A549 (cell line): ENCODE data around the gene TRIP10.

Source experiments
- CBX8 ChIP-seq: fragments of 200-600 bp; sonication (generic); IDR thresholded peaks from 2 replicates; pipeline ENCODE4 v1.6.1; 2016
- EP300 ChIP-seq, 2 experiments: fragments of >200 bp; sonication (Bioruptor Twin); formaldehyde crosslinking; IDR thresholded peaks; 2 replicates in 1 of 2; 3 replicates in 1 of 2; pipeline ENCODE4 v1.6.1; 2016 to 2017
- GATA3 ChIP-seq: IDR thresholded peaks from 2 replicates; pipeline ENCODE4 v1.6.1; 2012; ENCODE audit warnings: borderline replicate concordance
- JUN ChIP-seq, 2 experiments: fragments of >200 bp; sonication (Bioruptor Twin); formaldehyde crosslinking; IDR thresholded peaks; 2 replicates in 1 of 2; 3 replicates in 1 of 2; pipeline ENCODE4 v1.6.1; 2016 to 2017
- KDM1A ChIP-seq: fragments of 200-600 bp; sonication (generic); IDR thresholded peaks from 2 replicates; pipeline ENCODE4 v1.6.1; 2016; ENCODE audit warnings: low read depth, mild to moderate bottlenecking
- MAFK ChIP-seq: fragments of 450-650 bp; IDR thresholded peaks from 2 replicates; pipeline ENCODE4 v1.6.1; 2014; ENCODE audit not compliant: partially characterized antibody
- MAZ ChIP-seq: fragments of 150-350 bp; IDR thresholded peaks from 2 replicates; pipeline ENCODE4 v1.6.1; 2014; ENCODE audit warnings: antibody characterized with exemption, low read depth, low read length, borderline replicate concordance
- MYC ChIP-seq: IDR thresholded peaks from 2 replicates; pipeline ENCODE4 v1.6.1; 2012; ENCODE audit warnings: mild to moderate bottlenecking, inconsistent platforms, low read length, improper control_type of control experiment, borderline replicate concordance
- NPAS2 ChIP-seq: fragments of 250-450 bp; sonication (Bioruptor Pico); IDR thresholded peaks from 2 replicates; pipeline ENCODE4 v1.8.0; 2022; ENCODE audit warnings: mild to moderate bottlenecking, moderate library complexity, borderline replicate concordance
- POLR2A ChIP-seq: IDR thresholded peaks from 2 replicates; pipeline ENCODE4 v1.6.1; 2012; ENCODE audit warnings: mild to moderate bottlenecking, low read length
- POLR2AphosphoS2 ChIP-seq: conservative IDR thresholded peaks from 2 replicates; pipeline ENCODE4 v1.6.1; 2012; ENCODE audit warnings: low read length, improper control_type of control experiment, inconsistent platforms
- SMC3 ChIP-seq: fragments of >200 bp; sonication (Bioruptor Twin); formaldehyde crosslinking; IDR thresholded peaks from 3 replicates; pipeline ENCODE4 v1.6.1; 2018; ENCODE audit warnings: inconsistent platforms
- TF ChIP-seq, protein P1 (sequence below): fragments of >200 bp; sonication (Bioruptor Twin); formaldehyde crosslinking; IDR thresholded peaks from 3 replicates; pipeline ENCODE4 v1.5.1; 2016
- TF ChIP-seq, protein P2 (sequence below): fragments of 450-650 bp; IDR thresholded peaks from 2 replicates; pipeline ENCODE4 v1.6.1; 2014; ENCODE audit warnings: antibody characterized with exemption

DNA sequence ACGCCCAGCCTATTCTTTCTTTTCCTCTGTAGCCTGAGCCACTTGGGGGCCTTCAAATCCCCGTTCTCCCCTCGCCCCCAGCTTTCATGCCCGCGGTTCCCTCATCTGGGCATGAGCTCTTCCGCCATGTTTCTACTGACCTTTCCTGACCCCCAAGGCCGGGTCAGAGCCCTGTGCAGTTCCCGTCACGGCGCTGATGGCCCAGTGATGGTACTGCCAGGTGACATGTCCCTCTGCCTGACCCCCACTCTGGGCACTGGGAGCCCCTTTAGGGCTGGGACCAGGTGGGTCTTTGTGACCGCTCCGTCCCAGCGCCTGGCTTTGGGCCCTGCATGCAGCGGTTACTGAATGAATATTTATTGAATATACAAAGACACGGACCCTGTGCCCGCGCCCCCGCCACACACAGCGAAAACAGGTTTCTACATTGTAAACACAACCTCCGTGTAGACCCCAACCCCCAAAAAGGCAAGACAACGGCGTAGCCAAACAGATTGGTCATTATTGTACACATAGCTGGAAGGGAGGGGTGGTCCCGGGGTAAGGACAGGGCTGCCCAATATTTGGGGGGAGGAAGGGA, 9.8 kb upstream of the TRIP10 start:
- no peak for TF ChIP-seq NPAS2 (CRISPR knock-in tag)
- TF ChIP-seq, protein P1, sequence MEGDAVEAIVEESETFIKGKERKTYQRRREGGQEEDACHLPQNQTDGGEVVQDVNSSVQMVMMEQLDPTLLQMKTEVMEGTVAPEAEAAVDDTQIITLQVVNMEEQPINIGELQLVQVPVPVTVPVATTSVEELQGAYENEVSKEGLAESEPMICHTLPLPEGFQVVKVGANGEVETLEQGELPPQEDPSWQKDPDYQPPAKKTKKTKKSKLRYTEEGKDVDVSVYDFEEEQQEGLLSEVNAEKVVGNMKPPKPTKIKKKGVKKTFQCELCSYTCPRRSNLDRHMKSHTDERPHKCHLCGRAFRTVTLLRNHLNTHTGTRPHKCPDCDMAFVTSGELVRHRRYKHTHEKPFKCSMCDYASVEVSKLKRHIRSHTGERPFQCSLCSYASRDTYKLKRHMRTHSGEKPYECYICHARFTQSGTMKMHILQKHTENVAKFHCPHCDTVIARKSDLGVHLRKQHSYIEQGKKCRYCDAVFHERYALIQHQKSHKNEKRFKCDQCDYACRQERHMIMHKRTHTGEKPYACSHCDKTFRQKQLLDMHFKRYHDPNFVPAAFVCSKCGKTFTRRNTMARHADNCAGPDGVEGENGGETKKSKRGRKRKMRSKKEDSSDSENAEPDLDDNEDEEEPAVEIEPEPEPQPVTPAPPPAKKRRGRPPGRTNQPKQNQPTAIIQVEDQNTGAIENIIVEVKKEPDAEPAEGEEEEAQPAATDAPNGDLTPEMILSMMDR, result no peak
- TF ChIP-seq SMC3, result no peak
- TF ChIP-seq CBX8, result no peak
- no peak for TF ChIP-seq POLR2A
- TF ChIP-seq MAFK, result no peak
- TF ChIP-seq JUN (IDR thresholded peaks at IDR 0.05), result no peak
- TF ChIP-seq MYC, result no peak
- TF ChIP-seq GATA3, result no peak
- TF ChIP-seq, protein P2, sequence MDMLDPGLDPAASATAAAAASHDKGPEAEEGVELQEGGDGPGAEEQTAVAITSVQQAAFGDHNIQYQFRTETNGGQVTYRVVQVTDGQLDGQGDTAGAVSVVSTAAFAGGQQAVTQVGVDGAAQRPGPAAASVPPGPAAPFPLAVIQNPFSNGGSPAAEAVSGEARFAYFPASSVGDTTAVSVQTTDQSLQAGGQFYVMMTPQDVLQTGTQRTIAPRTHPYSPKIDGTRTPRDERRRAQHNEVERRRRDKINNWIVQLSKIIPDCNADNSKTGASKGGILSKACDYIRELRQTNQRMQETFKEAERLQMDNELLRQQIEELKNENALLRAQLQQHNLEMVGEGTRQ, result no peak
- TF ChIP-seq MAZ, result no peak
- TF ChIP-seq KDM1A, result no peak
- TF ChIP-seq EP300 (IDR thresholded peaks at IDR 0.05), result no peak
- no peak for TF ChIP-seq POLR2AphosphoS2
